ENCODE data around the gene SHC2.

SHC2 gene

GRCh38 chr19:460877-461720 lies at the start of gene SHC2:
Gene SHC2 (minus strand): TSS chr19:461033. CDS start chr19:460996, 37 bp downstream.
- FAIRE-seq (no peak), DNase-seq (ENCODE audit: insufficient read length, low spot score) (no peak)

- no peak for FAIRE-seq
- DNase-seq (ENCODE audit: insufficient read length, low spot score) = no peak
Observed at GRCh38 chr19:508204-509150, 47.6 kb upstream of the SHC2 start.

- DNase-seq (ENCODE audit: insufficient read length, low spot score) (peak; percentile 68), FAIRE-seq (peak; percentile 42)
Observed at GRCh38 chr19:507286-508203, 46.7 kb upstream of the SHC2 start, which contains the start of gene TPGS1. Gene TPGS1 (plus strand): TSS chr19:507497. CDS start chr19:507507, 10 bp downstream.

- peak; percentile 74 for FAIRE-seq
- peak; percentile 98 for DNase-seq (ENCODE audit: insufficient read length, low spot score)
Observed at GRCh38 chr19:506404-507285, 45.8 kb upstream of the SHC2 start.

GRCh38 chr19:504616-505015 lies 43.8 kb upstream of the SHC2 start:
- no peak for FAIRE-seq
- no peak for DNase-seq (ENCODE audit: insufficient read length, low spot score)

- DNase-seq (ENCODE audit: insufficient read length, low spot score) = no peak
- FAIRE-seq = no peak
Observed at GRCh38 chr19:501646-502045, 40.8 kb upstream of the SHC2 start.

GRCh38 chr19:498977-499623 lies 38.3 kb upstream of the SHC2 start:
- FAIRE-seq = peak; percentile 52
- DNase-seq (ENCODE audit: insufficient read length, low spot score) = no peak

- no peak for FAIRE-seq
- DNase-seq (ENCODE audit: insufficient read length, low spot score) = no peak
Observed at GRCh38 chr19:498511-498891, 37.7 kb upstream of the SHC2 start.

- no peak for DNase-seq (ENCODE audit: insufficient read length, low spot score)
- no peak for FAIRE-seq
Observed at GRCh38 chr19:497869-498510, 37.2 kb upstream of the SHC2 start.

GRCh38 chr19:497491-497868 lies 36.6 kb upstream of the SHC2 start:
- FAIRE-seq = no peak
- no peak for DNase-seq (ENCODE audit: insufficient read length, low spot score)

- no peak for DNase-seq (ENCODE audit: insufficient read length, low spot score)
- no peak for FAIRE-seq
Observed at GRCh38 chr19:496986-497385, 36.2 kb upstream of the SHC2 start.

- FAIRE-seq (no peak), DNase-seq (ENCODE audit: insufficient read length, low spot score) (no peak)
Observed at GRCh38 chr19:496112-496665, 35.4 kb upstream of the SHC2 start, which contains the start of gene MADCAM1. Gene MADCAM1 (plus strand): TSS chr19:496486. CDS start chr19:496500, 14 bp downstream.

- DNase-seq (ENCODE audit: insufficient read length, low spot score) (peak; percentile 54), FAIRE-seq (no peak)
Observed at GRCh38 chr19:495402-496111, 34.7 kb upstream of the SHC2 start.

GRCh38 chr19:495081-495401 lies 34.2 kb upstream of the SHC2 start:
- no peak for DNase-seq (ENCODE audit: insufficient read length, low spot score)

GRCh38 chr19:494171-495080 lies 33.6 kb upstream of the SHC2 start:
- DNase-seq (ENCODE audit: insufficient read length, low spot score) = no peak
- FAIRE-seq = no peak

More at GRCh38 chr19:495081-495401, 34.2 kb upstream of the SHC2 start:
- no peak for FAIRE-seq

GRCh38 chr19:493391-494170 lies 32.7 kb upstream of the SHC2 start:
- FAIRE-seq (no peak), DNase-seq (ENCODE audit: insufficient read length, low spot score) (no peak)

Data from HTR-8/SVneo (cell line).